Hippocampal formation (tissue), 2 donors: ENCODE measurements around the gene KRTAP5-8.
"Not testable (repeated sequence)": the region's sequence is repeated elsewhere in the genome, so short reads cannot be mapped to it uniquely, and the experiment has no call there.

ENCODE experiments used
- DNase-seq, 2 donors: peaks; one replicate each; lab custom pipeline; 2025; lab: John Stamatoyannopoulos, UW

KRTAP5-8 gene, protein sequence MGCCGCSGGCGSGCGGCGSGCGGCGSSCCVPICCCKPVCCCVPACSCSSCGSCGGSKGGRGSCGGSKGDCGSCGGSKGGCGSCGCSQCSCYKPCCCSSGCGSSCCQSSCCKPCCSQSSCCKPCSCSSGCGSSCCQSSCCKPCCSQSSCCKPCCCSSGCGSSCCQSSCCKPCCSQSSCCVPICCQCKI

DNA sequence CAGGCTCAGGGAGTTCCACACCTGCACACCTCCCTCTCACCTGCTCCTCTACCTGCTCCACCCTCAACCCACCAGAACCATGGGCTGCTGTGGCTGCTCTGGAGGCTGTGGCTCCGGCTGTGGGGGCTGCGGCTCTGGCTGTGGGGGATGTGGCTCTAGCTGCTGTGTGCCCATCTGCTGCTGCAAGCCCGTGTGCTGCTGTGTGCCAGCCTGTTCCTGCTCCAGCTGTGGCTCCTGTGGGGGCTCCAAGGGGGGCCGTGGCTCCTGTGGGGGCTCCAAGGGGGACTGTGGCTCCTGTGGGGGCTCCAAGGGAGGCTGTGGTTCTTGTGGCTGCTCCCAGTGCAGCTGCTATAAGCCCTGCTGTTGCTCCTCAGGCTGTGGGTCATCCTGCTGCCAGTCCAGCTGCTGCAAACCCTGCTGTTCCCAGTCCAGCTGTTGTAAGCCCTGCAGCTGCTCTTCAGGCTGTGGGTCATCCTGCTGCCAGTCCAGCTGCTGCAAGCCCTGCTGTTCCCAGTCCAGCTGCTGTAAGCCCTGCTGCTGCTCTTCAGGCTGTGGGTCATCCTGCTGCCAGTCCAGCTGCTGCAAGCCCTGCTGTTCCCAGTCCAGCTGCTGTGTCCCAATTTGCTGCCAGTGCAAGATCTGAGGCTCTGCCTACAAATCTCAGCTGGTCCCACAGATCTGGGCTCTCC lies at the start of gene KRTAP5-8:
TSS of gene KRTAP5-8 (plus strand) at position 49 of the 689 bp plus-strand sequence. CDS start at position 80, 31 bp downstream.
- not testable (repeated sequence) for DNase-seq

DNA sequence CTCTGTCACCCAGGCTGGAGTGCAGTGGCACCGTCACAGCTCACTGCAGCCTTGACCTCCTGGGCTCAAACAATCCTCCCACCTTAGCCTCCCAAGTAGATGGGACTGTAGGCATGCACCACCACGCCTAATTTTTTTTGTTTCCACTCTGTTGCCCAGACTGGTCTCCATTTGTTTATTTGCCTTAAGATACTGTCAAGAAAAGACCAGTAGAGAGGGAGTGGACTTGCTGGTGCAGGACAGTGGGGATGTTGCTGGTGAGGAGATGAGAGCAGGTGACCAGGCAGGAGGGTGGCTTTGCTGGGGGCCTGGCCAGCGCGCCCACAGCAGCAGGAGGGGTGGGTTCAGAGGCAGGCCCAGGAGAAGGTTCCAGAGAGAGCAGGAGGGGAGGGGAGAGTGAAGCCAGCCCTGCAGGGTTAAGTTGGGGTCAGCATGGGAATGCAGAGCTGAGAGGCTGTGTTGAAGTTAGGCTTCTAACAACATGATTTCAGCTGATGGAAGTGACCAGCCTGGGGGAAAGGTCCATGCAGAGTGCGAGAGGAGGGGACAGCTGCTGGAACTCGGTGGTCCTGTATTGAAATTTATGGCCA lies 49.0 kb upstream of the KRTAP5-8 start:
- DNase-seq, result no peak

DNA sequence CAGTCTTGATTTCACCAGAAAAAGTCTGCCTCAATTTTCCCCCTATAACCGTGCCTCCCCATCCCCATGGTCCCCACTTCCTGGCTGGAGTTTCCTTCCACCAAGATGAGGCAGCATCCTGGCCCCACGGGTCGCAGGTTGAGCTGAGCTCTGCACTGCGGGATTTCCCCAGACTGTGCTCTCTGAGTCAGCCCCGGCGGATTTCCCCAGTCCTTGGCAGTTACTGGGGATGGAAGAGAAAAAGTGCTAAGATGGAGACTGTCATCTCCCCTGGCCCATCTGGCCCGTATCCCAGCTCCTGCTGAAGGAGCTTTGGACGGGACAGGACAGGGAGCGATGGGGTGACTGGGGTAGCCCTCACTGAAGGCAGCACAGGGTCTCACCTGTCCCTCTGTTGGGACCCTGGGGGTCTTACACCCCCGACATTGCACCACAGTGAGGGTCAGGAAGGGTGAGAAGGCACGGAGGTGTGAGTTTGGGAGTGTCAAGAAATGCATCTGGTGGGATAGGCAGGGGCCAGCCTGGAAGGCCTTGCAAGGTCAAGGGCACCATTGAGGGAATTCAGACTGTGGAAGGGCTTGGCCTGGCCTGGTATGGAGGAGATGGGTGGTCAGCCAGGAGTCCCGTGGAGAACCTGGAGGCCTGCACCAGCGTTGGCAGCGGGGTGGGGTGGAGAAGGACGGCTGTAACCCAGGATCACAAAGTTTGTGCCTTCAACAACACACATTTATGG lies 48.3 kb upstream of the KRTAP5-8 start:
- DNase-seq, result no peak

DNA sequence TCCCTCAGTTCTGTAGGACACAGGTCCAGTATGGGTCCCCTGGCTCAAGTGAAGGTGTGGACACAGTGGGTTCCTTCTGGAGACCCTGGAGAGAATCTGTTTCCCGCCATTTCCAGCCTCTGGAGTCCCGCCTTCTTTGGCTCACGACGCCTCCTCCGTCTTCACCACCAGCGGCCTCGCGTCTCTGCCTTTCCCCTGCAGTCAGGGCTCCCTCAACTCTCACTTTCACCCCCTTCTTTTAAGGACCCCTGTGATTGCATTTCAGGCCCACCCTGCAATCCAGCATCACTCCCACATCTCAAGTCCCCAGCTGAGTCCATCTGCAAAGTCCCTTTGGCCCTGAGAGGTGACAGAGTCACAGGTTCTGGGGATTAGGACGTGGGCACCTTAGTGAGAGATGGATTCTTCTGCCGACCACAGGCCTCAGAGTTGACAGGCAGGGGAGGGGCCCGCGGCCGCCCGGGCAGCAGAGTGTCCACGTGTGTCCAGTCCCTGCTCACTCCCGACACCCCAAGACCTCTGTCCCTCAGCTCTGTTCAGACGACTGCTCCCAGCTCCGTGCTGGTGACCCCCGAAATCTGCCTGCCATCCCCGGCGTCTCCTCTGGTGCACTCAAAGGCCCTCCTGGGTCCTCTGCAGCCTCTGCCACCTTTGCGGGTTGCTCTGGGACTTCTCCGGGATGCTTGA lies 47.6 kb upstream of the KRTAP5-8 start:
- no peak for DNase-seq

DNA sequence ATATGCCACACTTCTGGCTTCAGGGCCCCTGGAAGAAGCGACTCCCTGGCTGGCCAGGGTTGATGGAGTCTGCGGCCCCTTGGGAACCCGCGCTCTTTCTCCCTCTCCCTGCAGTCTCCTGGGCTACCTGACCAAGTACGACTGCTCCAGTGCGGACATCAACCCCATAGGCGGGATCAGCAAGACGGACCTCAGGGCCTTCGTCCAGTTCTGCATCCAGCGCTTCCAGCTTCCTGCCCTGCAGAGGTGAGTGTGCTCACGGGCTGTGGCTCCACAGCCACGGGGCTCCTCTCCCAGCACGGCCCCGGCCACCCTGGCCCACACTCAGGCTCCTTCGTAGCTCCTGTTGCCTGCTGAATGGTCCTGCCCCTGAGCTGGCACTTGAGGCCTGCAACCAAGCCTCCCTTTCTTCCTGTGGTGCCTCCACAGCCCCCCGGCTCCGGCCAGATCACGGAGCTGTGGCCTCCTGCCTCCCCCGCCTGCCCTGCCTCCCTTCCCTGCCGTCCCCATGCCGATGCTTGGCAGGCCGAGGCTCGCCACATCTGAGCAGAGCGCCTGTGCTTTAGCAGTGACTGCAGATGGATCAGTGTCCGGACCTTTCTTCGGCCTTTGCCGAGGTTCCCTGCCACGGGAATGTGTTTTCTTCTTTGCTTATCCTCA lies 47.0 kb upstream of the KRTAP5-8 start:
- no peak for DNase-seq

DNA sequence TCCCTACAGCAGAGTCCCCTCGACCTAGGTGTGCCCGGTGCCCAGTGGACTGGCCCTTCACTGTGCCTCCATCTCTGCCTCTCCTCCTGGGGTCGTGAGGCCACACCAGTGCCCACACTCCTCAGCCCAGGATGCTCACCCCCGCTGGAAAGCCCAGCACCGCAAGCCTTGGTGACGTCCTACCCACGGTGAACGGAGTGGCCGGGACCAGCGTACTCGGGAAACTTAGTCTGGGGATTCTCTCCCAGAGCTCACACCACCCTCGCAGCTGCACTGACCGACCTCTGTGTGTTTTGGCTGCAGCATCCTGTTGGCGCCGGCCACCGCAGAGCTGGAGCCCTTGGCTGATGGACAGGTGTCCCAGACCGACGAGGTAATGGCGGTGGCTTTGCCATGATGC lies 46.3 kb upstream of the KRTAP5-8 start:
- no peak for DNase-seq

DNA sequence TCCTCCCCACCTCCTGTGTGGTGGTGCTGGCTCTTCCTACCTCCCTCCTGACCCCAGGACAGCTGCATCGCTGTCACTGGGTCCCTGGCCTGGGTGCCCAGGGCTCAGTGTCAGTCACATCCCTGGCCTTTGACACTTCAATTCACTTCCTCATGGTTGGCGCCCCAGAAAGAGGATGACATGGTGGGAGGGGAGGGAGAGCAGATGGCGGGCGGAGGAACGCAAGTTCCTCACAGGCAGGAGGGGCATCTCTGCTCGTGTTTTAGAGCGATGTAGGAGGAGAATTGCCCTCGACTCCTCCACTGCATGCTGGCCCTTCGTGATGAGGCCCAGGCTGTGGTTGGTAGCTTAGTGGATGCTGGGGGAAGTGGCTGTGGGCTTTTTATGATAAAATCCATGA lies 45.9 kb upstream of the KRTAP5-8 start:
- no peak for DNase-seq

DNA sequence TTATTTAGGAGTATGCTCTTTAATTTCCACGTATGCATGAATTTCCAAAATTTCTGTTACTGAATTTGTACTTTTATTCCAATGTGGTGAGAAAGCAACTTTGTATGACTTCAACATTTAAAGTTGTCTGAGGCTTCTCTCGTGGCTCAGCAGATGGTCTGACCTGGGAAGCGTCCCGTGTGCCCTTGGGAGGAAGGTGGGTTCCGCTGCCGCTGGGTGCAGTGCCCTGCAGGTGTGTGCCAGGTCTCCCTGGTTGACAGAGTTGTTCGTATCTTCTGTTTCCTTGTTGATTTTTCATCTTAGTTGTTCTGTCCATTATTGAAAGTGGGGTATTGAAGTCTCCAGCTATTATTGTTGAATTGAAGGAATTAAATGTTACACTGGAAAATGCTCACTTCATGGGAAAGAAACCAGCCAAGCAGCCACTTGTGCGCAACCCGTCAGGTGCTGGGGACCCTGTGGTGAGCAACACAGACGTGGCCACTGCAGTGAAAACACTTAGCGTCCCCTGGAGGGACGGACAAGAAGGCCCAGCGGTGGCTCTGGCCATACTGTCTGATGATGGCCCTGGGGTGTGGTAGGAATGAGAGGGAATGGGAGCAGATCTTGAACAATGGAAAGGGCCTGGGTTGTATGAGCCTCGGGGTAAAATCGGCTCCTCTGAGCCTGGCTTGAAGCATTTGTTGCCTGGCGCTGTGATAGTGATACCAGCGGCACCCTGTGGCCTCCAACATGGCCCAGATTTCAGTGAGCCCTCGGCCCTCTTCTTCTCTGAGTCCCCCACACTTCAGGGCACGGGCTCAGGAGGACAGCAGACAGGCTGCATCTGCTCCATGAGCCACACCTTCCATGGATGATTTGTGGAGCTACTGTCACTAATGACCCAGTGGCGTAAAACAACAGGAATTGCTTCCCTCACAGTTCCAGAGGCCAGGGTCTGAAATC lies 42.3 kb upstream of the KRTAP5-8 start:
- no peak for DNase-seq

DNA sequence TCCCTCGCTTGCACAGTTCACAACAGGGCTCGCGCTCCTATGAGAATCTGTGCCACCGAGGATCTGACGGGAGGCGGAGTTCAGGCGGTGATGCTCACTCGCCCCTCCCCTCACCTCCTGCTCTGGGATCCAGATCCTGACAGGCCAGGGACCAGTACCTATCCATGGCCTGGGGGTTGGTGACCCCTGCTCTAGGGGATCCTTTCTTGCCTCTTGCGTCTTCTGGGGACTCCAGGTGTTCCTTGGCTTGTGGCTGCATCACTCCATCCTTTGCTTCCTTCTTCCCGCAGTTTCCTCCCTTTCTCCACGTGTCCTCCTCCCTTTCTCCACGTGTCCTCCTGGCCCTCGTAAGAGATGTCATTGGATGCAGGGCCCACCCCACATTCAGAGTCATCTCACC lies 41.4 kb upstream of the KRTAP5-8 start:
- DNase-seq, result no peak

DNA sequence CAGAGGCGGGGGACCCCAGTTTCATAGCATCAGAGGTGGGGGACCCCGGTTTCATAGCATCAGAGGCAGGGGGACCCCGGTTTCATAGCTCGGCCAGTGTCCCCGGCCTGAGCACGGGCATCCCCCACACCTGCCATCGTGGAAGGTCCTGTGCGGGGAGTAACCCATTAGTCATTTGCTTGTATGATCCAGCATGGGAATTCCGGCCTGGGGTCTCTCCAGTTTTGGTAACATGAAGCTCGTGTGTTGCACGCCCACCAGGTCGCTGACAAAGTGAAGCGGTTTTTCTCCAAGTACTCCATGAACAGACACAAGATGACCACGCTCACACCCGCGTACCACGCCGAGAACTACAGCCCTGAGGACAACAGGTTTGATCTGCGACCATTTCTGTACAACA lies 39.7 kb upstream of the KRTAP5-8 start:
- no peak for DNase-seq

DNA sequence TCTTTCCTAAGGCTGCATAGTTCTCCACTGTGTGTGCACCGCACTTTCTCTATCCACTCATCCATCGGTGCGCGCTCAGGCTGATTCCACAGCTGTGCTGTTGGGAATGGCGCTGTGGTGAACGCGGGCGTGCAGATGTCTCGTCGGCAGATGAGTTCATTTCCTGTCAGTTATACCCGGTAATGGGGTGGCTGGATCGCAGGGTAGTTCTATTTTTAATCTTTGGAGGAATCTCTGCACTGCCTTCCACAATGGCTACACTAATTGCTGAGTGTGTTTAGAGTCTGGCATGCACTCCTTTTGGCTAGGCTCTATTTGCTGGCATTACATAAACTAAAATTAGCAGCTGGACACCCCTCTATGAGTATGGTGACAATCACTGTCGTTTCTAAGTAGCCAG lies 38.7 kb upstream of the KRTAP5-8 start:
- DNase-seq, result no peak

DNA sequence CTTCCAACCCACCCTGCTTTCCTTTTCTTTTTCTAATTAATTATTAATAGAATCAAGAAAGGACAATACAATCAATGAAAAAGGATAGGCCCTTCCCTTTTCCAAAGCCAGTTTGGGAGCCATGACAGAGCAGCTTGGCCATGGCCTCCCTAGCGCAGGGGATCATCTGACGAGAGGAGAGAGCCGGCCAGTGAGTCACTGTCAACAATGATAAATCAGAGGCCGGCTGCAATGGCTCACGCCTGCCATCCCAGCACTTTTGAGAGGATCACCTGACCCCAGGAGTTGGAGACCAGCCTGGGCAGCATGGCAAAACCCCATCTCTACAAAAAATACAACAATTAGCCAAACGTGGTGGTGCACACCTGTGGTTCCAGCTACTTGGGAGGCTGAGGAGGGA lies 38.3 kb upstream of the KRTAP5-8 start:
- DNase-seq, result no peak

DNA sequence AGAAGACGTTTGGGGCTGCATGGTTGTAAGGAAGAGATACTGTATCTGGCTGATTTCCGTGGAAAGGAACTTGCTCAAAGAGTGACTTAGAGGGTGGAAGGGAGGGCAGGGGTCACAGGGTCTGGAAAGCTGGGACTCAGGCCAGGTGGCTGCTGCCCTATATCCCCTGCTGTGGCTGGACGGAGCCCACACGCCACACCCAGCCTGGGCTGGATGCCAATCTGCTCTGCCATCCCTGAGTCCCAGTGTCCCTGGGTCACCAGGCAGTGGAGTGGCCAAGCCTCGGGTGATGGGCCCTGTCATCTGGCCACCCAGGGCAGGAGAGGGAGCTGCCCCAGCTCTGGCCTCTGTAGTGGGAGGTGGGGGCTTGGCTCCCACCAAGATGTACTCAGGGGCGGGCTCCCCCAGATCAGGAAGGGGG lies 37.2 kb upstream of the KRTAP5-8 start:
- DNase-seq, result no peak

DNA sequence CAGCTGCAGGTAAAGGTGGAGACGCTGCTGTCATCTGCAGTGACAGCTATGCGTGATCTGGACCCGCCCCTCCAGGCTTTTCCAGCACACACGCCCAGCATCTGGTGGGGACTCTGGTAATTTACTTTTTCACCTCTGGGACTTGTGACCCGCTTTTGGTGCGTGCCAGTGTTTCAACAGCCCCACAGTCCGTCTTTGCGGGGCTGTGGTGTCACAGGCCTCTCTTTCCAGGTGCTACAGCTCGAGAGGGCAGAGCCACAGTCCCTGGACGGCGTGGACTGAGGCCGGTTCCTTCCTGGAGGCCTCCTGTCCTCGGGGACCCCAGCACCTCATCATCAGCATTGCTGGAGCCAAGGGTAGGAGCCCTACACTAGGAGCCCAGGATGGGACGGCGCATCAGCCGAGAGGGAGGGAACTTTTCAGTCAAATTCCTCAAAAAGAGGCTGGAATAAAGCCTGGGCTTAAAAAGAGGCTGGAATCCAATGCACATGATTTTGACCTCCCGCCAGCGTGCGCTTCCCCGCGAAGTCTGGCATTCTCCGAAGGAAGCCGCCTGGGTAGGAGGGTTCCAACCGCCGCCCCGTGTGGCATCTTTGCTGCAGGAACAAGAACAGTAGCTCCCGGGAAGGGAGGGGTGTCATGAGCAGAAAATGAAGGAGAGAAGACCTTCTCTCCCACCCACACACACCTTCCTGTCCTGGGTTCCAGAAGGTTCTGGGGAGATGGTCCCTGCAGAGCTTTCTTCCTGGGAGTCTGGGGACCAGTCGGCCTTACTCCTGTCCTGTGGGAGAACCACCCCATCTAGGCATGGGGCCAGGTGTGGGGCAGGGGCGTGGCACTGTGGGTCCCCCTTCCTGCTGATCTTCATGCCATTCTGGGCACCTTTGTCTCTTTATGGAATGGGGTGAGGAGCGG lies 36.5 kb upstream of the KRTAP5-8 start:
- no peak for DNase-seq

DNA sequence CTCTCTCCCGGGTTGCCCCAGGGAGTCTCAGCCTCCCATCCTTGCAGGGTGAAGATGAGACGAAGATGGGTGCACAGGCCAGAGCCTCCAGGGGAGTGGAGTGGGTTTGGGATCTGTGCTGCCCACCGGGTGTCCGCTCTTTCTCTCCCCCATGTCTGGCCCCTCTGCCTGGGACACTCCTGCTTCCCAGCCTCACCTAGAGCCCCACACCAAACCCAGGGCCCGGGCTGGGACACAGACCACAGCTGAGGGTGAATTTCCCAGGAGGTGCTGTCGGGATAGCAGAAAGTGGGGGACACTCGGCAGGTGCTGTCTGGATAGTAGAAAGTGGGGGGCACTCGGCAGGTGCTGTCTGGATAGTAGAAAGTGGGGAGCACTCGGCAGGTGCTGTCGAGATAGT lies 35.8 kb upstream of the KRTAP5-8 start:
- DNase-seq, result no peak

DNA sequence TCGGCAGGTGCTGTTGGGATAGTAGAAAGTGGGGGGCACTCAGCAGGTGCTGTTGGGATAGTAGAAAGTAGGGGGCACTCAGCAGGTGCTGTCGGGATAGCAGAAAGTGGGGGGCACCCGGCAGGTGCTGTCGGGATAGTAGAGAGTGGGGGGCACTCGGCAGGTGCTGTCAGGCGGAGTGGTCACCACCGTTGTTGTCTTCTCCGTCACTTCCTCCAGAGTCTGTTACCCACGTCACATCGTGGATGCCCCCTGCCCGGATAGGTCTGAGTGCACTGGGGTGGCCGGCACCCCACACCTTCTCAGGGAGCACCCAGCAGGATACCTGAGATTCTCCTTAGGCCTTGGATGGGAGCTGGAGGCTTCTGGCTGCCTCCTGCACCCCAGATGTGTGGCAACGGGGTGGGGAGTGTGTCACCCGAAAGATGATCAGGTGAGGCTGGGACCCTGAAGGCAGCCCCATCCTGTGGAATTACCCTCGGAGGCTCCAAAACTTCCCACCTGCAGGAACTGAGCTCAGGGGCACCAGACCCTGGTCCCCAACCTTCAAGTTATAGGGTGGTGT lies 34.9 kb upstream of the KRTAP5-8 start:
- DNase-seq, result no peak

DNA sequence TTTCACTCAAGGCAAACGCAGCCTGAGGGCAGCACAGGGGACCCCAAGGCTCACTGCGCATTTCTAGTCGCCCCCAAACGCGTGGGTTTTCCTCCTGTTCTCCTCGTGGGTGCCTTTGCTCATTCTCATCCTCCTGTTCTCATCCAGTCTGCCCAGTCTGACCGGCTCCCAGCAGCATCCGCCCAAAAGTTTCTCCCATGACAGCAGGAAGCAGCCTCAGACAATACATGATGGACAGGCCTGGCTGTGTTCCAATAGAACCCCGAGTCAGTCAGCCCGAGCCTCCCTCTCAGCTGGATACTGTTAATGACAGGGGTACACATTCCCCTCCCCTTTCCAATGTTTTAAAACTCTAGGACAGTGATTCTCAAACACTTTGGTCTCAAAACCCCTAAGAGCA lies 33.3 kb upstream of the KRTAP5-8 start:
- no peak for DNase-seq

DNA sequence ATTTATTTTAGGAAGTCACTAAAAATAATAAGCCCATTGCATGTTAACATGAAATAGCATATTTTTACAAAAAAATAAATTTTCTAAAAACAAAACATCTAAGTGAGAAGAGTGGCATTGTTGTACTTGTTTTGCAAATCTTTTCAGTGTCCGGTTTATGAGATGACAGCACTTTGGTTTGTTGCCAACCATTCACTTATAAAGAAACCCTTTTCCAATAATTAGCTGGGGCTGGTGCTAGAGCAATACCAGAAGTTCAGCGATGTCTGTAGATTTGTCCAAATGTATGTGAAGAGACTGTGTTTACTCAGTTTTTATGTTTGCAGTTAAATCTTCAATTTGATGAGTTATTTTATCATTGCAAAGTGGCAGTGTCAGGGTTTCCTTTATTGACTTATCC lies 32.8 kb upstream of the KRTAP5-8 start:
- no peak for DNase-seq

DNA sequence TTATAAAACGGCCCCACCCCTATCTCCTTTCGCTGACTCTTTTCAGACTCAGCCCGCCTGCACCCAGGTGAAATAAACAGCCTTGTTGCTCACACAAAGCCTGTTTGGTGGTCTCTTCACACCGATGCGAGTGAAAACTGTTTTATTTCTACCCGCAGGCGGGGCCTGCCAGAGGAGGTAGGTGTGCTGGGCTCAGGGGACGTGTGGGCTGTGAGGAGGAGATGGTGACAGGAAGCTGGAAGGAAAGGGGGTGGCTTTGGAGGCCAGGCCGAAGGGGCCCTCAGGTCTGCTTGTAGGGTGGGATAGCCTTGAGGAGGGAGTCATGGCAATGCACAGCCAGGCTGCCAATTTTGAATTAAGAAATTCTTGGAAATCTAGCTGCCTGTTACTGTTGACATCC lies 32.0 kb upstream of the KRTAP5-8 start:
- DNase-seq, result no peak
